ENCODE results near the gene UCHL3. TPM values are rescaled to one million over a fixed set of nuclear protein-coding genes. Genes with fewer than 3 reads are reported as not detected.

UCHL3 gene
- total and polyA plus RNA-seq, 9 of the 15 experiments (the other 6 are each of a cell fraction or from before 2014, with no cell fraction given) = 42.2 to 112 (median 85.4) TPM

- TF ChIP-seq, protein P1, sequence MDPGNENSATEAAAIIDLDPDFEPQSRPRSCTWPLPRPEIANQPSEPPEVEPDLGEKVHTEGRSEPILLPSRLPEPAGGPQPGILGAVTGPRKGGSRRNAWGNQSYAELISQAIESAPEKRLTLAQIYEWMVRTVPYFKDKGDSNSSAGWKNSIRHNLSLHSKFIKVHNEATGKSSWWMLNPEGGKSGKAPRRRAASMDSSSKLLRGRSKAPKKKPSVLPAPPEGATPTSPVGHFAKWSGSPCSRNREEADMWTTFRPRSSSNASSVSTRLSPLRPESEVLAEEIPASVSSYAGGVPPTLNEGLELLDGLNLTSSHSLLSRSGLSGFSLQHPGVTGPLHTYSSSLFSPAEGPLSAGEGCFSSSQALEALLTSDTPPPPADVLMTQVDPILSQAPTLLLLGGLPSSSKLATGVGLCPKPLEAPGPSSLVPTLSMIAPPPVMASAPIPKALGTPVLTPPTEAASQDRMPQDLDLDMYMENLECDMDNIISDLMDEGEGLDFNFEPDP (CRISPR knock-in tag; IDR thresholded peaks at IDR 0.05) = no peak
- TF ChIP-seq, protein P2, sequence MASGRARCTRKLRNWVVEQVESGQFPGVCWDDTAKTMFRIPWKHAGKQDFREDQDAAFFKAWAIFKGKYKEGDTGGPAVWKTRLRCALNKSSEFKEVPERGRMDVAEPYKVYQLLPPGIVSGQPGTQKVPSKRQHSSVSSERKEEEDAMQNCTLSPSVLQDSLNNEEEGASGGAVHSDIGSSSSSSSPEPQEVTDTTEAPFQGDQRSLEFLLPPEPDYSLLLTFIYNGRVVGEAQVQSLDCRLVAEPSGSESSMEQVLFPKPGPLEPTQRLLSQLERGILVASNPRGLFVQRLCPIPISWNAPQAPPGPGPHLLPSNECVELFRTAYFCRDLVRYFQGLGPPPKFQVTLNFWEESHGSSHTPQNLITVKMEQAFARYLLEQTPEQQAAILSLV (tag; IDR thresholded peaks at IDR 0.05) = no peak
- TF ChIP-seq HBP1 (CRISPR knock-in tag; IDR thresholded peaks at IDR 0.05) (no peak), BACH1 (tag; IDR thresholded peaks at IDR 0.05) (no peak)
- TF ChIP-seq, protein P3, sequence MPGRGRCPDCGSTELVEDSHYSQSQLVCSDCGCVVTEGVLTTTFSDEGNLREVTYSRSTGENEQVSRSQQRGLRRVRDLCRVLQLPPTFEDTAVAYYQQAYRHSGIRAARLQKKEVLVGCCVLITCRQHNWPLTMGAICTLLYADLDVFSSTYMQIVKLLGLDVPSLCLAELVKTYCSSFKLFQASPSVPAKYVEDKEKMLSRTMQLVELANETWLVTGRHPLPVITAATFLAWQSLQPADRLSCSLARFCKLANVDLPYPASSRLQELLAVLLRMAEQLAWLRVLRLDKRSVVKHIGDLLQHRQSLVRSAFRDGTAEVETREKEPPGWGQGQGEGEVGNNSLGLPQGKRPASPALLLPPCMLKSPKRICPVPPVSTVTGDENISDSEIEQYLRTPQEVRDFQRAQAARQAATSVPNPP (IDR thresholded peaks at IDR 0.05; ENCODE audit: borderline replicate concordance, insufficient read depth, insufficient read length) = no peak
Measured at GRCh38 chr13:75507027-75508001, 42.3 kb upstream of the UCHL3 start (continued).

Measured in K562 (cell line).